ENCODE measurements around the gene ORC6. TPM values are rescaled to one million over a fixed set of nuclear protein-coding genes. Genes with fewer than 3 reads are reported as not detected.

ORC6 gene
- total and polyA plus RNA-seq, 4 experiments from 2014 or later: 0.30 to 3.3 (median 1.7) TPM

- Histone ChIP-seq H3K27ac (ENCODE audit: low read depth, low read length) (no peak overlapping the region), H3K4me1 (ENCODE audit: insufficient read depth, low read length) (no peaks in the 10 kb centered on the region), H3K9me3 (ENCODE audit: control insufficient read depth in 1 of 2, low read length in 2 of 2) (no peaks in the 10 kb centered on the region), H3K4me3 (ENCODE audit: low read length in 2 of 2) (no peak overlapping the region), H3K36me3 (ENCODE audit: insufficient read depth, low read length) (no peaks in the 10 kb centered on the region), H3K27me3 (ENCODE audit: insufficient read depth, low read length) (peaks cover 4% of the 10 kb centered on the region)
- ChIA-PET CTCF (ENCODE audit: partially characterized antibody) (no interaction called here), POLR2A (ENCODE audit: partially characterized antibody) (no interaction called here)
- H3K27ac Mint-ChIP-seq: no peak overlapping the region
- DNase-seq: no peak
- no peak overlapping the region for H3K4me3 Mint-ChIP-seq
- intact Hi-C loops (cut with micrococcal nuclease): no loop called here
- H3K36me3 Mint-ChIP-seq: no peaks in the 10 kb centered on the region
- no peaks in the 10 kb centered on the region for H3K9me3 Mint-ChIP-seq
- peaks cover 1 to 3% of the 10 kb centered on the region in 2 donors for H3K27me3 Mint-ChIP-seq
- peaks cover 1 to 6% (median 4%) of the 10 kb centered on the region in 4 donors for H3K4me1 Mint-ChIP-seq
Observed at GRCh38 chr16:46745617-46746016, 56.2 kb downstream of the ORC6 start.

- H3K27ac ChIP-seq (ENCODE audit: low read depth, low read length): no peak overlapping the region
- intact Hi-C loops (cut with micrococcal nuclease): no loop called here
- peaks cover 1 to 3% of the 10 kb centered on the region in 2 donors for H3K27me3 Mint-ChIP-seq
- H3K9me3 Mint-ChIP-seq: no peaks in the 10 kb centered on the region
- H3K27me3 ChIP-seq (ENCODE audit: insufficient read depth, low read length): peaks cover 4% of the 10 kb centered on the region
- ChIA-PET POLR2A (ENCODE audit: partially characterized antibody) (no interaction called here), CTCF (ENCODE audit: partially characterized antibody) (interaction anchor here (0.6 kb wide), 1 partner anchor 863 kb away, joined by 3 read pairs; no protein-coding TSS in a partner anchor)
- no peak overlapping the region for H3K27ac Mint-ChIP-seq
- no peak overlapping the region for H3K4me3 Mint-ChIP-seq
- H3K36me3 ChIP-seq (ENCODE audit: insufficient read depth, low read length): no peaks in the 10 kb centered on the region
- no peaks in the 10 kb centered on the region for H3K36me3 Mint-ChIP-seq
- no peaks in the 10 kb centered on the region for H3K4me1 ChIP-seq (ENCODE audit: insufficient read depth, low read length)
- H3K4me3 ChIP-seq (ENCODE audit: low read length in 2 of 2): no peak overlapping the region
- no peaks in the 10 kb centered on the region for H3K9me3 ChIP-seq (ENCODE audit: control insufficient read depth in 1 of 2, low read length in 2 of 2)
- H3K4me1 Mint-ChIP-seq: peaks cover 1 to 6% (median 4%) of the 10 kb centered on the region in 4 donors
- no peak for DNase-seq
Observed at GRCh38 chr16:46746821-46747776, 57.6 kb downstream of the ORC6 start.

Other genes starting within 250 kb of the ORC6 start
- gene SHCBP1, start 68.3 kb upstream of the ORC6 start, total RNA-seq: under 1 TPM; 0.36 to 0.55 TPM
- under 1 TPM; 0.11 to 0.49 TPM for gene SHCBP1, start 68.3 kb upstream of the ORC6 start, polyA plus RNA-seq
- gene VPS35, start 481 bp upstream of the ORC6 start, total RNA-seq: 100 to 1,000 TPM; 111 to 118 TPM
- 10 to 100 TPM; 81.1 to 95.4 TPM for gene VPS35, start 481 bp upstream of the ORC6 start, polyA plus RNA-seq
- gene MYLK3, start 58.7 kb downstream of the ORC6 start, total RNA-seq: under 1 TPM in 1 of 2 experiments, not detected in 1; 0.32 TPM
- gene MYLK3, start 58.7 kb downstream of the ORC6 start, polyA plus RNA-seq: not detected
- gene C16orf87, start 141.5 kb downstream of the ORC6 start, total RNA-seq: 1 to 10 TPM; 5.8 to 6.2 TPM
- 10 to 100 TPM in 1 of 2 donors, 1 to 10 TPM in 1; 7.3 to 15.5 TPM for gene C16orf87, start 141.5 kb downstream of the ORC6 start, polyA plus RNA-seq
- 1 to 10 TPM; 1.2 to 1.5 TPM for gene GPT2, start 194.7 kb downstream of the ORC6 start, total RNA-seq
- under 1 TPM in 1 of 2 donors, not detected in 1; 0.63 TPM for gene GPT2, start 194.7 kb downstream of the ORC6 start, polyA plus RNA-seq